Epidermal melanocyte (primary cell): ENCODE data around the gene CUX1.

Experiments
- DNase-seq: peaks from one replicate; pipeline ENCODE4 v3.0.0; 2011; ENCODE audit warnings: low spot score; ENCODE audit not compliant: insufficient read length

The CUX1 gene

GRCh38 chr7:101933688-101934121 lies 116.3 kb downstream of the CUX1 start:
- no peak for DNase-seq

GRCh38 chr7:101934618-101935017 lies 117.2 kb downstream of the CUX1 start:
- no peak for DNase-seq

GRCh38 chr7:101935521-101936141 lies 118.2 kb downstream of the CUX1 start:
- DNase-seq = no peak

- DNase-seq = no peak
Observed at GRCh38 chr7:101936223-101936610, 118.8 kb downstream of the CUX1 start.

- DNase-seq = no peak
Observed at GRCh38 chr7:101936611-101937231, 119.3 kb downstream of the CUX1 start.

GRCh38 chr7:101937717-101938514 lies 120.5 kb downstream of the CUX1 start:
- DNase-seq = no peak

- DNase-seq = no peak
Observed at GRCh38 chr7:101939136-101939695, 121.8 kb downstream of the CUX1 start.

- no peak for DNase-seq
Observed at GRCh38 chr7:101940151-101940550, 122.7 kb downstream of the CUX1 start.

GRCh38 chr7:101940830-101941229 lies 123.4 kb downstream of the CUX1 start:
- DNase-seq = no peak

- DNase-seq = no peak
Observed at GRCh38 chr7:101941481-101942383, 124.3 kb downstream of the CUX1 start.

GRCh38 chr7:101942603-101943210 lies 125.3 kb downstream of the CUX1 start:
- no peak for DNase-seq

- no peak for DNase-seq
Observed at GRCh38 chr7:101943306-101943705, 125.9 kb downstream of the CUX1 start.

GRCh38 chr7:101943889-101944600 lies 126.6 kb downstream of the CUX1 start:
- DNase-seq = no peak

GRCh38 chr7:101944611-101945010 lies 127.2 kb downstream of the CUX1 start:
- DNase-seq = no peak

GRCh38 chr7:101945034-101945758 lies 127.8 kb downstream of the CUX1 start:
- DNase-seq = no peak

GRCh38 chr7:101947899-101948298 lies 130.5 kb downstream of the CUX1 start:
- no peak for DNase-seq

- no peak for DNase-seq
Observed at GRCh38 chr7:101948650-101949049, 131.2 kb downstream of the CUX1 start.

GRCh38 chr7:101950450-101951119 lies 133.2 kb downstream of the CUX1 start:
- no peak for DNase-seq

GRCh38 chr7:101951757-101952156 lies 134.3 kb downstream of the CUX1 start:
- DNase-seq = no peak
